GM12878 (cell line): ENCODE data around the gene PPIA. TPM values are rescaled to one million over a fixed set of nuclear protein-coding genes. Genes with fewer than 3 reads are reported as not detected.

Source experiments
- BMI1 ChIP-seq: fragments of 450-650 bp; IDR thresholded peaks from 2 replicates; pipeline ENCODE4 v1.6.1; 2016; ENCODE audit warnings: mild to moderate bottlenecking, moderate library complexity, borderline replicate concordance
- CHD4 ChIP-seq: fragments of 200-600 bp; sonication (generic); IDR thresholded peaks from 2 replicates; pipeline ENCODE4 v1.6.1; 2016; ENCODE audit warnings: mild to moderate bottlenecking
- EED ChIP-seq: sonication (generic); IDR thresholded peaks from 2 replicates; pipeline ENCODE4 v1.6.1; 2016; ENCODE audit warnings: antibody characterized with exemption, low read depth
- EP300 ChIP-seq, 2 experiments: fragments of 150-350 bp in 1 of 2; IDR thresholded peaks; 2 replicates each; pipeline ENCODE4 v1.6.1; 2011 to 2012; ENCODE audit warnings: low read depth in 2 of 2, low read length in 2 of 2, borderline replicate concordance in 1 of 2, improper control_type of control experiment in 1 of 2, inconsistent platforms in 1 of 2; ENCODE audit not compliant: control insufficient read depth in 1 of 2
- FOXM1 ChIP-seq: IDR thresholded peaks from 2 replicates; pipeline ENCODE4 v1.6.1; 2012; ENCODE audit warnings: low read depth, mild to moderate bottlenecking, inconsistent platforms, low read length, moderate library complexity
- GATAD2B ChIP-seq: fragments of 450-650 bp; conservative IDR thresholded peaks from 2 replicates; pipeline ENCODE4 v1.6.1; 2017; ENCODE audit warnings: low read depth, mild to moderate bottlenecking, moderate library complexity
- MYB ChIP-seq: fragments of 150-350 bp; IDR thresholded peaks from 2 replicates; pipeline ENCODE4 v1.6.1; 2014; ENCODE audit warnings: mild to moderate bottlenecking, low read depth, low read length, borderline replicate concordance
- NBN ChIP-seq: fragments of 450-650 bp; IDR thresholded peaks from 2 replicates; pipeline ENCODE4 v1.6.1; 2016
- NFYA ChIP-seq: IDR thresholded peaks from 2 replicates; pipeline ENCODE4 v1.6.1; 2011; ENCODE audit warnings: low read depth, mild to moderate bottlenecking, low read length, improper control_type of control experiment, borderline replicate concordance
- NR2F1 ChIP-seq: fragments of 450-650 bp; conservative IDR thresholded peaks from 2 replicates; pipeline ENCODE4 v1.6.1; 2017; ENCODE audit warnings: mild to moderate bottlenecking
- PML ChIP-seq: IDR thresholded peaks from 2 replicates; pipeline ENCODE4 v1.6.1; 2012; ENCODE audit warnings: low read length, inconsistent platforms
- RB1 ChIP-seq: fragments of 450-650 bp; formaldehyde crosslinking; IDR thresholded peaks from 2 replicates; pipeline ENCODE4 v1.6.1; 2017; ENCODE audit warnings: mild to moderate bottlenecking, borderline replicate concordance
- RFX5 ChIP-seq: IDR thresholded peaks from 2 replicates; pipeline ENCODE4 v1.6.1; 2011; ENCODE audit warnings: low read depth, low read length, improper control_type of control experiment
- SREBF1 ChIP-seq: IDR thresholded peaks from 2 replicates; pipeline ENCODE4 v1.6.1; 2012; ENCODE audit warnings: mild to moderate bottlenecking, low read length
- STAT3 ChIP-seq: IDR thresholded peaks from 2 replicates; pipeline ENCODE4 v1.6.1; 2011; ENCODE audit warnings: low read depth, low read length, improper control_type of control experiment
- YY1 ChIP-seq: IDR thresholded peaks from 2 replicates; pipeline ENCODE4 v1.6.1; 2011; ENCODE audit warnings: low read depth, mild to moderate bottlenecking, low read length
- ZNF207 ChIP-seq: fragments of 450-650 bp; IDR thresholded peaks from 2 replicates; pipeline ENCODE4 v1.6.1; 2014; ENCODE audit warnings: antibody characterized with exemption, mild to moderate bottlenecking, borderline replicate concordance
- polyA plus RNA-seq, 11 experiments: library from polyadenylated mRNA; depleted of rRNA in 4 of 11; unstranded in 6 of 11; stranded (reverse) in 5 of 11; fragments of >200 nt; fragmentation: Nextera tagmentation in 4 of 11; fragmentation: Illumina TruSeq in 1 of 11; extraction: Ambion mirVana in 4 of 11; extraction: Trizol in 1 of 11; gene quantifications; 1 replicate in 1 of 11; 2 replicates in 10 of 11; pipeline versions ENCODE4 v1.2.1 to v1.2.3, GENCODE V29; 2011 to 2016; ENCODE audit warnings: inconsistent platforms in 2 of 11, missing spikeins in 2 of 11, low read depth in 1 of 11
- total RNA-seq, 4 experiments: library from RNA; depleted of rRNA in 3 of 4; stranded (reverse); fragments of >200 nt in 3 of 4; fragmentation: Illumina TruSeq in 1 of 4; extraction: Trizol in 1 of 4; gene quantifications; 2 replicates each; pipeline versions ENCODE4 v1.2.1 to v1.2.3, GENCODE V29; 2013 to 2021
- TF ChIP-seq, protein P1 (sequence below): fragments of 450-650 bp; IDR thresholded peaks from 2 replicates; pipeline ENCODE4 v1.6.1; 2018; ENCODE audit warnings: borderline replicate concordance, mild to moderate bottlenecking; ENCODE audit not compliant: partially characterized antibody
- TF ChIP-seq, protein P2 (sequence below): fragments of 450-650 bp; formaldehyde crosslinking; IDR thresholded peaks from 2 replicates; pipeline ENCODE4 v1.4.0; 2020; ENCODE audit warnings: mild to moderate bottlenecking, moderate library complexity
- TF ChIP-seq, protein P3 (sequence below): fragments of 450-650 bp; IDR thresholded peaks from 2 replicates; pipeline ENCODE4 v1.6.1; 2017; ENCODE audit warnings: mild to moderate bottlenecking, moderate library complexity
- TF ChIP-seq, protein P4 (sequence below): IDR thresholded peaks from 2 replicates; pipeline ENCODE4 v1.6.1; 2012; ENCODE audit warnings: low read depth, low read length, improper control_type of control experiment

The PPIA gene
- total and polyA plus RNA-seq, 10 of the 15 experiments (the other 5 are each of a cell fraction or from before 2014, with no cell fraction given), result 2,712 to 7,982 (median 5,027) TPM

DNA sequence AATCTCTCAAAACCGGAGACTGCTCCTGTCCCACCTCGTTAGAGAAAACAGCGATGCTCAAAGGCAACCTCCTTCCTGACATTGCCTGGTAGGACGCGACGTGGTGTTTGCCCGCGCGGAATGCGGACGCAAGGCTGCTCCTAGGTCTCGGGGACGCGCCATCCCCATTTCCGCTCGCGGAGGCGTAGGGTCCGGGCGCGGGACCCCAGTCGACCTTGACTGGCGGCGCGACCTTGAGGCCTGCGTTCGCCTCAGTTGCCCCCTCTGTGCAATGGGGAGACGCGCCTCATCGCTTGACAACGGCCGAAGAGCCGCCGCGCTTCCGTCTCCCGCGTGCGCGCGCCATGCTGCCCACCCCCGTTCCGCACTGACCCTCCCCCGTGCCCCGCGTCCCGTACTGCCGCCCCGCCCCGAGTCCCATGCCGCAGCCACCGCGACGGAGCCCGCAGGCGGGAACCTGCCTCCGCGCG lies 412 bp upstream of the PPIA start (continued):
- TF ChIP-seq, protein P1, sequence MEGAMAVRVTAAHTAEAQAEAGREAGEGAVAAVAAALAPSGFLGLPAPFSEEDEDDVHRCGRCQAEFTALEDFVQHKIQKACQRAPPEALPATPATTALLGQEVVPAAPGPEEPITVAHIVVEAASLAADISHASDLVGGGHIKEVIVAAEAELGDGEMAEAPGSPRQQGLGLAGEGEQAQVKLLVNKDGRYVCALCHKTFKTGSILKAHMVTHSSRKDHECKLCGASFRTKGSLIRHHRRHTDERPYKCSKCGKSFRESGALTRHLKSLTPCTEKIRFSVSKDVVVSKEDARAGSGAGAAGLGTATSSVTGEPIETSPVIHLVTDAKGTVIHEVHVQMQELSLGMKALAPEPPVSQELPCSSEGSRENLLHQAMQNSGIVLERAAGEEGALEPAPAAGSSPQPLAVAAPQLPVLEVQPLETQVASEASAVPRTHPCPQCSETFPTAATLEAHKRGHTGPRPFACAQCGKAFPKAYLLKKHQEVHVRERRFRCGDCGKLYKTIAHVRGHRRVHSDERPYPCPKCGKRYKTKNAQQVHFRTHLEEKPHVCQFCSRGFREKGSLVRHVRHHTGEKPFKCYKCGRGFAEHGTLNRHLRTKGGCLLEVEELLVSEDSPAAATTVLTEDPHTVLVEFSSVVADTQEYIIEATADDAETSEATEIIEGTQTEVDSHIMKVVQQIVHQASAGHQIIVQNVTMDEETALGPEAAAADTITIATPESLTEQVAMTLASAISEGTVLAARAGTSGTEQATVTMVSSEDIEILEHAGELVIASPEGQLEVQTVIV, result no peak
- TF ChIP-seq, protein P2, sequence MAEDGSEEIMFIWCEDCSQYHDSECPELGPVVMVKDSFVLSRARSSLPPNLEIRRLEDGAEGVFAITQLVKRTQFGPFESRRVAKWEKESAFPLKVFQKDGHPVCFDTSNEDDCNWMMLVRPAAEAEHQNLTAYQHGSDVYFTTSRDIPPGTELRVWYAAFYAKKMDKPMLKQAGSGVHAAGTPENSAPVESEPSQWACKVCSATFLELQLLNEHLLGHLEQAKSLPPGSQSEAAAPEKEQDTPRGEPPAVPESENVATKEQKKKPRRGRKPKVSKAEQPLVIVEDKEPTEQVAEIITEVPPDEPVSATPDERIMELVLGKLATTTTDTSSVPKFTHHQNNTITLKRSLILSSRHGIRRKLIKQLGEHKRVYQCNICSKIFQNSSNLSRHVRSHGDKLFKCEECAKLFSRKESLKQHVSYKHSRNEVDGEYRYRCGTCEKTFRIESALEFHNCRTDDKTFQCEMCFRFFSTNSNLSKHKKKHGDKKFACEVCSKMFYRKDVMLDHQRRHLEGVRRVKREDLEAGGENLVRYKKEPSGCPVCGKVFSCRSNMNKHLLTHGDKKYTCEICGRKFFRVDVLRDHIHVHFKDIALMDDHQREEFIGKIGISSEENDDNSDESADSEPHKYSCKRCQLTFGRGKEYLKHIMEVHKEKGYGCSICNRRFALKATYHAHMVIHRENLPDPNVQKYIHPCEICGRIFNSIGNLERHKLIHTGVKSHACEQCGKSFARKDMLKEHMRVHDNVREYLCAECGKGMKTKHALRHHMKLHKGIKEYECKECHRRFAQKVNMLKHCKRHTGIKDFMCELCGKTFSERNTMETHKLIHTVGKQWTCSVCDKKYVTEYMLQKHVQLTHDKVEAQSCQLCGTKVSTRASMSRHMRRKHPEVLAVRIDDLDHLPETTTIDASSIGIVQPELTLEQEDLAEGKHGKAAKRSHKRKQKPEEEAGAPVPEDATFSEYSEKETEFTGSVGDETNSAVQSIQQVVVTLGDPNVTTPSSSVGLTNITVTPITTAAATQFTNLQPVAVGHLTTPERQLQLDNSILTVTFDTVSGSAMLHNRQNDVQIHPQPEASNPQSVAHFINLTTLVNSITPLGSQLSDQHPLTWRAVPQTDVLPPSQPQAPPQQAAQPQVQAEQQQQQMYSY (CRISPR knock-in tag), result no peak
- 0 out of 2 replicates have a peak, but pooled peaks have one; percentile 28 for TF ChIP-seq GATAD2B
- no peak for TF ChIP-seq PML
- TF ChIP-seq EED, result no peak
- no peak for TF ChIP-seq BMI1
- no peak for TF ChIP-seq RB1
- TF ChIP-seq SREBF1, result no peak
- TF ChIP-seq CHD4, result no peak
- TF ChIP-seq EP300 (IDR thresholded peaks at IDR 0.05; ENCODE audit: borderline replicate concordance in 1 of 2, control insufficient read depth in 1 of 2, low read depth in 2 of 2, low read length in 2 of 2), result 0 out of 4 replicates have a peak, but pooled peaks of 1 of the 2 experiments have one; percentile 12
- no peak for TF ChIP-seq RFX5
- no peak; the same call in 1 of the 2 replicates for TF ChIP-seq YY1
- TF ChIP-seq FOXM1, result no peak
- TF ChIP-seq ZNF207, result no peak
- TF ChIP-seq NBN, result no peak; the same call in 1 of the 2 replicates
- TF ChIP-seq, protein P3, sequence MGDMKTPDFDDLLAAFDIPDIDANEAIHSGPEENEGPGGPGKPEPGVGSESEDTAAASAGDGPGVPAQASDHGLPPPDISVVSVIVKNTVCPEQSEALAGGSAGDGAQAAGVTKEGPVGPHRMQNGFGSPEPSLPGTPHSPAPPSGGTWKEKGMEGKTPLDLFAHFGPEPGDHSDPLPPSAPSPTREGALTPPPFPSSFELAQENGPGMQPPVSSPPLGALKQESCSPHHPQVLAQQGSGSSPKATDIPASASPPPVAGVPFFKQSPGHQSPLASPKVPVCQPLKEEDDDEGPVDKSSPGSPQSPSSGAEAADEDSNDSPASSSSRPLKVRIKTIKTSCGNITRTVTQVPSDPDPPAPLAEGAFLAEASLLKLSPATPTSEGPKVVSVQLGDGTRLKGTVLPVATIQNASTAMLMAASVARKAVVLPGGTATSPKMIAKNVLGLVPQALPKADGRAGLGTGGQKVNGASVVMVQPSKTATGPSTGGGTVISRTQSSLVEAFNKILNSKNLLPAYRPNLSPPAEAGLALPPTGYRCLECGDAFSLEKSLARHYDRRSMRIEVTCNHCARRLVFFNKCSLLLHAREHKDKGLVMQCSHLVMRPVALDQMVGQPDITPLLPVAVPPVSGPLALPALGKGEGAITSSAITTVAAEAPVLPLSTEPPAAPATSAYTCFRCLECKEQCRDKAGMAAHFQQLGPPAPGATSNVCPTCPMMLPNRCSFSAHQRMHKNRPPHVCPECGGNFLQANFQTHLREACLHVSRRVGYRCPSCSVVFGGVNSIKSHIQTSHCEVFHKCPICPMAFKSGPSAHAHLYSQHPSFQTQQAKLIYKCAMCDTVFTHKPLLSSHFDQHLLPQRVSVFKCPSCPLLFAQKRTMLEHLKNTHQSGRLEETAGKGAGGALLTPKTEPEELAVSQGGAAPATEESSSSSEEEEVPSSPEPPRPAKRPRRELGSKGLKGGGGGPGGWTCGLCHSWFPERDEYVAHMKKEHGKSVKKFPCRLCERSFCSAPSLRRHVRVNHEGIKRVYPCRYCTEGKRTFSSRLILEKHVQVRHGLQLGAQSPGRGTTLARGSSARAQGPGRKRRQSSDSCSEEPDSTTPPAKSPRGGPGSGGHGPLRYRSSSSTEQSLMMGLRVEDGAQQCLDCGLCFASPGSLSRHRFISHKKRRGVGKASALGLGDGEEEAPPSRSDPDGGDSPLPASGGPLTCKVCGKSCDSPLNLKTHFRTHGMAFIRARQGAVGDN, result no peak
- TF ChIP-seq NFYA, result no peak
- no peak for TF ChIP-seq STAT3
- TF ChIP-seq NR2F1, result peak; percentile 61; the same call in 1 of the 2 replicates
- TF ChIP-seq, protein P4, sequence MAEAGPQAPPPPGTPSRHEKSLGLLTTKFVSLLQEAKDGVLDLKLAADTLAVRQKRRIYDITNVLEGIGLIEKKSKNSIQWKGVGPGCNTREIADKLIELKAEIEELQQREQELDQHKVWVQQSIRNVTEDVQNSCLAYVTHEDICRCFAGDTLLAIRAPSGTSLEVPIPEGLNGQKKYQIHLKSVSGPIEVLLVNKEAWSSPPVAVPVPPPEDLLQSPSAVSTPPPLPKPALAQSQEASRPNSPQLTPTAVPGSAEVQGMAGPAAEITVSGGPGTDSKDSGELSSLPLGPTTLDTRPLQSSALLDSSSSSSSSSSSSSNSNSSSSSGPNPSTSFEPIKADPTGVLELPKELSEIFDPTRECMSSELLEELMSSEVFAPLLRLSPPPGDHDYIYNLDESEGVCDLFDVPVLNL, result no peak
- TF ChIP-seq MYB, result no peak
